Mucosa of gallbladder (tissue), 1 donor: Measurements from ENCODE around the gene RTP3. TPM values are rescaled to one million over a fixed set of nuclear protein-coding genes. Genes with fewer than 3 reads are reported as not detected.
A peak's percentile ranks its signal among the peaks of the same experiment; 100 is the strongest.

Experiments used
- DNase-seq: peaks from one replicate; pipeline ENCODE4 v3.0.0-alpha.2; 2020; ENCODE audit warnings: low spot score
- total RNA-seq: library from RNA; stranded (reverse); gene quantifications from one replicate; pipeline ENCODE4 v1.2.1, GENCODE V29; 2021
- donor health status: DM: no; HTN: no; CAD: no.

The RTP3 gene
- total RNA-seq, 1 donor from 2014 or later = not detected

GRCh38 chr3:46469680-46470357, 28.0 kb upstream of the RTP3 start:
- DNase-seq = no peak

- no peak for DNase-seq
Observed at GRCh38 chr3:46470831-46471230, 26.9 kb upstream of the RTP3 start.

GRCh38 chr3:46471371-46471914, 26.3 kb upstream of the RTP3 start:
- no peak for DNase-seq

- no peak for DNase-seq
Observed at GRCh38 chr3:46472736-46473135, 25.0 kb upstream of the RTP3 start.

- DNase-seq = no peak
Observed at GRCh38 chr3:46477145-46477544, 20.6 kb upstream of the RTP3 start.

GRCh38 chr3:46477756-46478155, 20.0 kb upstream of the RTP3 start:
- no peak for DNase-seq

GRCh38 chr3:46478341-46478740, 19.4 kb upstream of the RTP3 start:
- DNase-seq = no peak

- no peak for DNase-seq
Observed at GRCh38 chr3:46479021-46479420, 18.8 kb upstream of the RTP3 start.

GRCh38 chr3:46479696-46480095, 18.1 kb upstream of the RTP3 start:
- DNase-seq = no peak

GRCh38 chr3:46480491-46481195, 17.1 kb upstream of the RTP3 start:
- DNase-seq = no peak

GRCh38 chr3:46481636-46482035, 16.1 kb upstream of the RTP3 start:
- no peak for DNase-seq

- DNase-seq = no peak
Observed at GRCh38 chr3:46482632-46483350, 15.0 kb upstream of the RTP3 start.

GRCh38 chr3:46483825-46484224, 14.0 kb upstream of the RTP3 start:
- DNase-seq = no peak

- DNase-seq = no peak
Observed at GRCh38 chr3:46484388-46484787, 13.4 kb upstream of the RTP3 start.

GRCh38 chr3:46484911-46485778, 12.6 kb upstream of the RTP3 start:
- DNase-seq = peak; percentile 16

GRCh38 chr3:46485779-46486175, 12.0 kb upstream of the RTP3 start:
- no peak for DNase-seq

GRCh38 chr3:46488735-46489361, 8.9 kb upstream of the RTP3 start:
- DNase-seq = peak; percentile 93

GRCh38 chr3:46489381-46489780, 8.4 kb upstream of the RTP3 start:
- DNase-seq = no peak

- DNase-seq = no peak
Observed at GRCh38 chr3:46489875-46490274, 7.9 kb upstream of the RTP3 start.

GRCh38 chr3:46490338-46491084, 7.3 kb upstream of the RTP3 start:
- no peak for DNase-seq
